Small intestine (tissue), 7 donors: ENCODE measurements around the gene TMEM132E. TPM values are rescaled to one million over a fixed set of nuclear protein-coding genes. Genes with fewer than 3 reads are reported as not detected.

ENCODE experiments used
- DNase-seq, 2 donors: peaks; one replicate each; pipeline versions ENCODE4 v3.0.0 to v3.0.0-alpha.2; 2013
- FAIRE-seq: peaks from 2 replicates; lab custom pipeline; 2012; peaks lifted over from hg19 to GRCh38; lab: Jason Lieb, UNC
- H3K27ac ChIP-seq, 3 donors: one replicate each; pipeline ENCODE4 v1.5.1; 2013; ENCODE audit warnings: low read length in 2 of 3, mild to moderate bottlenecking in 2 of 3, control low read depth in 1 of 3, inconsistent platforms in 1 of 3, low read depth in 1 of 3, moderate library complexity in 1 of 3
- H3K27me3 ChIP-seq, 3 donors: one replicate each; pipeline ENCODE4 v1.6.1; 2013; ENCODE audit warnings: low read length in 3 of 3, inconsistent platforms in 1 of 3; ENCODE audit not compliant: control insufficient read depth in 3 of 3, insufficient read depth in 3 of 3
- H3K36me3 ChIP-seq, 3 donors: one replicate each; pipeline ENCODE4 v1.6.1; 2013; ENCODE audit warnings: low read length in 3 of 3, inconsistent platforms in 1 of 3, low read depth in 1 of 3, mild to moderate bottlenecking in 1 of 3, moderate library complexity in 1 of 3; ENCODE audit not compliant: control insufficient read depth in 3 of 3, insufficient read depth in 2 of 3
- H3K4me1 ChIP-seq, 3 donors: one replicate each; pipeline ENCODE4 v1.6.1; 2013; ENCODE audit warnings: low read length in 2 of 3, inconsistent platforms in 1 of 3, low read depth in 1 of 3, mild to moderate bottlenecking in 1 of 3, moderate library complexity in 1 of 3; ENCODE audit not compliant: control insufficient read depth in 3 of 3, insufficient read depth in 2 of 3
- H3K4me3 ChIP-seq, 3 donors: one replicate each; pipeline ENCODE4 v1.5.1; 2013; ENCODE audit warnings: low read length in 3 of 3, control low read depth in 1 of 3, inconsistent platforms in 1 of 3, low read depth in 1 of 3, mild to moderate bottlenecking in 1 of 3, moderate library complexity in 1 of 3
- H3K9me3 ChIP-seq, 2 donors: one replicate each; pipeline ENCODE4 v1.6.1; 2013; ENCODE audit warnings: low read depth in 1 of 2, low read length in 1 of 2; ENCODE audit not compliant: control insufficient read depth in 2 of 2, insufficient read depth in 1 of 2
- WGBS, 3 donors: extraction: QIAGEN DNeasy Blood & Tissue Kit; methylation state at CpG; one replicate each; pipeline ENCODE4 v1.1.7; 2013; 5-methylcytosine and 5-hydroxymethylcytosine counted together
- polyA plus RNA-seq, 4 donors: library from polyadenylated mRNA; stranded (reverse) in 3 of 4; unstranded in 1 of 4; fragments of 200-250 nt in 3 of 4; fragments of 120-200 nt in 1 of 4; gene quantifications; one replicate each; pipeline versions ENCODE4 v1.2.1 to v1.2.3, GENCODE V29; 2013
- donor health status: healthy with polysubstance abuse.
- donor health status: control.
- donor health status: control.
- donor health status: Bipolar disorder and iron deficiency.
- donor health status: healthy.

TMEM132E gene
- polyA plus RNA-seq, 4 donors: 0.07 to 9.2 (median 3.9) TPM

- no peak overlapping the region for H3K27ac ChIP-seq
- H3K4me1 ChIP-seq: no peaks in the 10 kb centered on the region
- 6 to 10% (median 9%) methylated on average over 22 of the region's 22 CpGs for WGBS, 3 donors
- H3K9me3 ChIP-seq: no peaks in the 10 kb centered on the region
- no peaks in the 10 kb centered on the region for H3K36me3 ChIP-seq
- peak overlapping the region in 1 of 3 donors; percentile 12 for H3K4me3 ChIP-seq
- peaks cover 15 to 90% (median 38%) of the 10 kb centered on the region in 3 donors for H3K27me3 ChIP-seq
- DNase-seq (no peak), FAIRE-seq (no peak)
These were observed 3.0 kb downstream of the TMEM132E start for GRCh38 chr17:34582185-34582900.

GRCh38 chr17:34582901-34583245, 3.5 kb downstream of the TMEM132E start:
- Histone ChIP-seq H3K27ac (no peak overlapping the region), H3K4me3 (no peak overlapping the region), H3K9me3 (no peaks in the 10 kb centered on the region), H3K36me3 (no peaks in the 10 kb centered on the region), H3K4me1 (no peaks in the 10 kb centered on the region), H3K27me3 (peaks cover 15 to 86% (median 35%) of the 10 kb centered on the region in 3 donors)
- 23 to 26% (median 25%) methylated on average over 3 of the region's 3 CpGs for WGBS, 3 donors
- no peak for DNase-seq
- no peak for FAIRE-seq

- DNase-seq: peak; percentile 54
- 23 to 27% (median 25%) methylated on average over 12 of the region's 12 CpGs for WGBS, 3 donors
These were observed 5.5 kb downstream of the TMEM132E start for GRCh38 chr17:34584805-34585416.

GRCh38 chr17:34586346-34586846, 7.0 kb downstream of the TMEM132E start:
- H3K4me3 ChIP-seq: no peak overlapping the region
- 53 to 65% (median 60%) methylated on average over 3 of the region's 3 CpGs for WGBS, 3 donors
- H3K36me3 ChIP-seq: no peaks in the 10 kb centered on the region
- no peak for FAIRE-seq
- no peaks in the 10 kb centered on the region for H3K9me3 ChIP-seq
- DNase-seq: no peak
- H3K27me3 ChIP-seq: peaks cover 3 to 56% (median 17%) of the 10 kb centered on the region in 3 donors
- no peaks in the 10 kb centered on the region for H3K4me1 ChIP-seq
- no peak overlapping the region for H3K27ac ChIP-seq

More at GRCh38 chr17:34584805-34585416, 5.5 kb downstream of the TMEM132E start:
- Histone ChIP-seq H3K4me1 (no peaks in the 10 kb centered on the region), H3K9me3 (no peaks in the 10 kb centered on the region), H3K36me3 (no peaks in the 10 kb centered on the region), H3K4me3 (no peak overlapping the region), H3K27me3 (peaks cover 12 to 70% (median 25%) of the 10 kb centered on the region in 3 donors), H3K27ac (no peak overlapping the region)
- FAIRE-seq: no peak

GRCh38 chr17:34588266-34588665, 8.9 kb downstream of the TMEM132E start:
- H3K27me3 ChIP-seq: peaks cover under 1 to 43% (median 12%) of the 10 kb centered on the region in 3 donors
- DNase-seq (no peak), FAIRE-seq (no peak)
- no peaks in the 10 kb centered on the region for H3K9me3 ChIP-seq
- H3K36me3 ChIP-seq: no peaks in the 10 kb centered on the region
- 72 to 77% (median 76%) methylated on average over 6 of the region's 6 CpGs for WGBS, 3 donors
- H3K4me1 ChIP-seq: no peaks in the 10 kb centered on the region
- no peak overlapping the region for H3K27ac ChIP-seq
- no peak overlapping the region for H3K4me3 ChIP-seq

GRCh38 chr17:34589120-34589965, 10.0 kb downstream of the TMEM132E start:
- Histone ChIP-seq H3K27ac (no peak overlapping the region), H3K4me1 (no peaks in the 10 kb centered on the region), H3K36me3 (no peaks in the 10 kb centered on the region), H3K9me3 (no peaks in the 10 kb centered on the region), H3K27me3 (peaks cover 0 to 35% (median 7%) of the 10 kb centered on the region in 3 donors), H3K4me3 (no peak overlapping the region)
- WGBS, 3 donors: 66 to 72% (median 72%) methylated on average over 11 of the region's 11 CpGs
- FAIRE-seq (no peak), DNase-seq (no peak)

GRCh38 chr17:34592002-34592401, 12.6 kb downstream of the TMEM132E start:
- Histone ChIP-seq H3K4me1 (no peaks in the 10 kb centered on the region), H3K4me3 (no peak overlapping the region), H3K27me3 (peaks cover 0 to 14% (median 7%) of the 10 kb centered on the region in 3 donors), H3K9me3 (no peaks in the 10 kb centered on the region), H3K36me3 (no peaks in the 10 kb centered on the region), H3K27ac (no peak overlapping the region)
- no peak for FAIRE-seq
- no peak for DNase-seq
- 37 to 58% (median 54%) methylated on average over 4 of the region's 4 CpGs for WGBS, 3 donors

GRCh38 chr17:34596920-34597319, 17.5 kb downstream of the TMEM132E start:
- DNase-seq (no peak), FAIRE-seq (no peak)
- no peaks in the 10 kb centered on the region for H3K4me1 ChIP-seq
- H3K27me3 ChIP-seq: peaks cover 0 to 13% (median 0%) of the 10 kb centered on the region in 3 donors
- H3K9me3 ChIP-seq: no peaks in the 10 kb centered on the region
- no peak overlapping the region for H3K4me3 ChIP-seq
- 22 to 36% (median 26%) methylated on average over 5 of the region's 5 CpGs for WGBS, 3 donors
- no peak overlapping the region for H3K27ac ChIP-seq
- no peaks in the 10 kb centered on the region for H3K36me3 ChIP-seq
